Activated gamma-delta T cell (primary cell): Measurements from ENCODE around the gene MYBL2.

Source experiments
- DNase-seq: peaks from one replicate; lab custom pipeline; 2025; lab: John Stamatoyannopoulos, UW

Gene MYBL2

DNA sequence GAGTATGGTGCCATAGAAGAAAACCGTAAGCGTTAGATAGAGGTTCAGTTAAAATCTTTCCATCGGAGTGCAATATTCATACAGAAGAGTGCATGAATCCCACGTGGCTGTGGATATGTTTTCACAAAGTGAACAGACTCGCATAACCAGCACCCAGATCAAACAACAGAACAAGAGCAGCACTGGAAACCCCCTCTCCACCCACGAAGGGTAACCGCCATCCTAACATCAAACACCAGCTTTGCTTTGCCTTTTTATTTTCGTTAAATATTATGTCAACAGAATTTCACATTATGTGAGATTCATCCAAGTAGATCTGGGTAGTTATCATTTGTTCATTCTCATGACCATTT, 55.2 kb downstream of the MYBL2 start:
- DNase-seq = no peak

DNA sequence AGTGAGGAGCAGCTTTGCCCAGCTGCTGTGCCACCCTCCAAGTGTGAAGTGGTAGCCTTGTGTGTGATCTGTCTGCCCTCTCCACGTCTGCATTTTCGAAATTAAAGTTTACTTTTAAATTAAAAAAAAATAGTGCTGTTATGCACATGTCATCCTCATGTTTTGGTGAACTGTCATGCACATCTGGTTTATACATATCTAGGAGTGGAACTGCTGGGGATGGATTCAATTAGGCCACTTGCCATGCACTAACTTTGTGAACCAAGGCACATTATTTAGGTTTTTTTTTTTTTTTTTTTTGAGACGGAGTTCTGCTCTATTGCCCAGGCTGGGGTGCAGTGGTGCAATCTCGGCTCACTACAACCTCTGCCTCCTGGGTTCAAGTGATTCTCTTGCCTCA, 56.3 kb downstream of the MYBL2 start:
- DNase-seq = no peak

DNA sequence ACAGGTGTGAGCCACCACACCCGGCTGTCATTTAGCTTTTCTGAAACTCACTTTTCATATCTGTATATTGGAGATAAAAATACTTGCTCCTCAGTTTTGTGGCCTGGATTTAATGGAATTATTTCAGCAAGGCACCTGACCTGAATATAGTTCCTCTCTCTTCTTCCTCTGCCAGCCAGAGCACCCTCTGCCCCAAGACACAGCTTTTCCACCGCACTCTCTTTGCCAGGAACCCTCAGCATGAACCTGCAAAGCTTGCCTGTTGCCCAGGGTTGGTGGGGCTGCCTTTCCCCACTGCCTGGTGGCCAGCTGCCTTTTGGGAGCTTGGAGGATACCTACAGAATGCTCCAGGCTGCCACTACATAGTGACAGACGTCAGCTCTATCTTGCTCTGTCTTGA, 56.8 kb downstream of the MYBL2 start:
- no peak for DNase-seq

DNA sequence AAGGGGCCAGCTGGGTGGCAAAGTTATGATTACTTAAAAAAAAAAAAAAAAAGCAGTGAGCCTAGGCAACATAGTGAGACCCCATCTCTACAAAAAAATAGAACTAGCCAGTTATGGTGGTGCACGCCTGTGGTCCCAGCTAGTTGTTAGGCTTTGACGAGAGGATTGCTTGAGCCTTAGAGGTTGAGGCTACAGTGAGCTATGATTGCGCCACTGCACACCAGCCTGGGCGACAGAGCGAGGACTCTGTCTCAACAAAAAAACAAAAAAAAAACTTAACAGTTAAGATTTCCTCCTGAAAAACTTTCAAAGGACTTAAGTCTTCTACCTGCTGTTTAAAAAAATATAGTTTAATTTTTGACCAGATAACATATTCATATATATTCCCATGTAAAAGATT, 57.5 kb downstream of the MYBL2 start:
- no peak for DNase-seq

GRCh38 chr20:43725666-43726065, 58.8 kb downstream of the MYBL2 start:
- no peak for DNase-seq

DNA sequence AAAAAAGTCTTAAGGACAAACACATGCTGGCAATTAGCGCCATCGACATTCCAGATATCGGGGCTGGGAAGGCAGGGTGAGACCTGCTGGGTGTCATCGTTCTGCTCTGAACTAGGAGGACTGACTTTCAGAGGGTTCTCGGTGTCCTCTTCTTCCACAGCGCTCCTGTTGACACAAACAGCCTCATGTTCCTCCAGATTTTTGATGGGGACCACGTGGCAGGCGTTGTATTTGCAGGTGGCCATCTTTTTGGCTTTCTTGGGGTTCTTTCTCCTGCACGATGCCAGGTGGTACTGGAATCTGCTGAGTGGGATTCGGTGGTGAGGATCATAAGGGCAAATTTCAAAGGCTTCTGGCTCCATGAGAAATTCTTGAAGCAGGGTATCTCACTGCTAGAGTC, 59.4 kb downstream of the MYBL2 start:
- no peak for DNase-seq

- DNase-seq = no peak
Measured at GRCh38 chr20:43726811-43727338, 60.0 kb downstream of the MYBL2 start, which contains the start of gene GTSF1L. GTSF1L (minus strand) TSS chr20:43727002; CDS start chr20:43726694, 308 bp downstream.

DNA sequence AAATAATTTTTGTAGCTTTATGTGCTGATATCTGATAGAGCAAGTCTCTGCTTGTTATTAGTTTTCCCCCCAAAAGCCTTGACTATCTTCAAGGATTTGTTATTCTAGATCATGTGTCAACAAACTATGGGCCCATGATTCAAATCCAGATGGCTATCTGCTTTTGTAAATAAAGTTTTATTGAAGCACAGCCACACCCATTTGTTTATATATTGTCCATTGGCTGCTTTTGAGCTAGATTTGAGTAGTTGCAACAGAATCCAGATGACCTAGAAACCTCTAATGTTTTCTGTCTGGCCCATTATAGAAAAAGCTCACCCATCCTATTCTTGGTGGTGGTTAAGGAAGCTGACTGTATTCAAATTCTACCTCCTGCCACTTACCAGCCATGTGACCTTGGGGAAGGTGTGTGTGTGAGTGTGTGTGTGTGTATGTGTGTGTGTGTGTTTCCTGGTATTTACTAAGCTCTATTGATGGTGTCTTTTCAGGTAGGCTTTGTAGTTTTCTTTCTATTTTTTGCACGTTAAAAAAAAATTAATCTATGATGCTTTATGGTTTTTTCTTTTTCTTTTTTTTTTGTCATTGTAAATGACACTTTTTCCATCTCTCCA, 61.2 kb downstream of the MYBL2 start:
- no peak for DNase-seq

GRCh38 chr20:43728686-43729255, 61.9 kb downstream of the MYBL2 start:
- no peak for DNase-seq

GRCh38 chr20:43731469-43731868, 64.6 kb downstream of the MYBL2 start:
- DNase-seq = no peak

DNA sequence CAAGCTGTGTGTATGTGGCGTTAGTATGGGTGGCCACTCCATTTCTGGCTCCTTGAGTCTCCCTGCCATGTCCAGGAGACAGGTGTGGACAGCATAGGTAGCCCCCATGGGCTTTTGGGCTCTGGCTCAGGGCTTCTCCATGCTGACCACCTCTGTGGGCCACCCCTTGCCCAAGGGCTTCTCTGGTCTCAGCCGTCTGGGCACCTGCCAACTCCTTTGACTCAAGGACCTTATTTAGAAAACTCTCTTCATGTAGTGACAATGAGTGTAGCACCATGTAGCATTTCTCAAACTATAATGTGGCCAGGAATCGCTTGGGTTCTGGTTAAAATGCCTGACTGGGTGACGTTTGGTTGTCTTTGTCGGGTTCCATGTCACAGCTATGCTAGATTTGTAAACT, 65.0 kb downstream of the MYBL2 start:
- no peak for DNase-seq

GRCh38 chr20:43736588-43737158, 69.8 kb downstream of the MYBL2 start:
- no peak for DNase-seq

- DNase-seq = no peak
Measured at GRCh38 chr20:43737925-43738324, 71.0 kb downstream of the MYBL2 start.

DNA sequence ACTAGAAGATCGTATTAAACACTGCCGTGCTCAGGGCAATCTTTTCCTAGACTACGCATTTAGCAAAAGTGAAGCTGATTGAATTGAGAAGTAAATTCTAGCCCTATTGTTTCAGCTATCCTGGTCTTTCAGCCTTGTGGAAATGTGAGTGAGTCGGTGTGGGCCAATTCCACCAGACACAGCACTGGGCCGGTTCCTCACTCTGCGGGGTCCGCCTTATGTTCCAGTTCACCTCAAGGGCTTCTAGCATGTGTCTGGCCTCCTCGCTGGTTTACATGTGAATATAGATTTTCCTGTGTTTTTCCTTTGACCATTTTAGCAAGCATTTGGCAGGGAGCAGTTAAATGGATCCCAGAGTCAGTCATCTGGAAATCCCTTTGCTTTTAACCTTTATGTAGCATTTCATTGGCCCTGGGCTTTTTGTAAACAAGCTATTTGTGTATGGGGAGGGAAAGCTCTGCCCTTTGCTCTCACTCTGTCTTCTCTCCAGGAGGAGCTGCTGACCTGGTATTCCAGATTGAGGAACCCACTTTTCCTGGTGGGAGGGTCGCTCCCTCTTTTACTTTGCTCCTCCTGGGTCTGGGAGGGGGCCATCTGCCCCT, 72.3 kb downstream of the MYBL2 start:
- DNase-seq = no peak

DNA sequence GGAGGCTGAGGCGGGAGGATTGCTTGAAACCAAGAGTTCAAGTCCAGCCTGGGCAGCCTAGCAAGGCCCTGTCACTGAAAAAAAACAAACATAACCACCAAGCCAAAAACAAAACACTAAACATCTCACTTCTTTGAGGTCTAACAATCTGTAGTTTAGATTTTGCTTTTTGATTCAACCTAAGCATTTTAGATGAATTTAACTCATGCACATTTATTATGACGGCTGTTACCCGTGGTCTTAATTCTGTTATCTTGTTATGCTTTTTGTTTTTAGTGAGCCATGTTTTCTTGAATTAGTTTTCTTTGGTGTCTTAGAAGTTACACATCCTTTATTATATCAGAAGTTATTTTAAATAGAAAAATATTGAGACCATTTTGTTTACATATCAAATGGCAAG, 73.7 kb downstream of the MYBL2 start:
- no peak for DNase-seq

DNA sequence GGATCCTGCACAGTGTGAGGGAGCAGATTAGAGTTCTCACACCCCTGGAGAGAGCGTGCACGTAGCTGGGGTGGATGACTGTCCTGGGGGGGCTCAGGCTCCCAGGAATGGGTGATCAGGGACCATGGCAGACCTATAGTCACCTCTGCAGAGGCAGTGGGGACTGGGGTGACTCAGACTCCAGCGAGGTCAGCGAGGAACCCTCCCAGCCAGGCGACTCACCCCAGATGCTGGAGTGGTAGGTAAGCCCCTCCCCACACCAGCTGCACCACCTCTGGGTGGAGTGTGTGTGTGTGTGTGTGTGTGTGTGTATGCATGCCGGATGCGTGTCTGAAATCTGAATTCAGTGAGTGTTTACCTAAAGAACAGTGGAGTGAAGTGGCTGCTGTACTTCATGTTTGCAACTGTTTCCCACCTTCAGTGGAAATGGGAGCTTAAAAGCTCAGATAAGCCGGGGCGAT, 77.3 kb downstream of the MYBL2 start:
- DNase-seq = no peak

DNA sequence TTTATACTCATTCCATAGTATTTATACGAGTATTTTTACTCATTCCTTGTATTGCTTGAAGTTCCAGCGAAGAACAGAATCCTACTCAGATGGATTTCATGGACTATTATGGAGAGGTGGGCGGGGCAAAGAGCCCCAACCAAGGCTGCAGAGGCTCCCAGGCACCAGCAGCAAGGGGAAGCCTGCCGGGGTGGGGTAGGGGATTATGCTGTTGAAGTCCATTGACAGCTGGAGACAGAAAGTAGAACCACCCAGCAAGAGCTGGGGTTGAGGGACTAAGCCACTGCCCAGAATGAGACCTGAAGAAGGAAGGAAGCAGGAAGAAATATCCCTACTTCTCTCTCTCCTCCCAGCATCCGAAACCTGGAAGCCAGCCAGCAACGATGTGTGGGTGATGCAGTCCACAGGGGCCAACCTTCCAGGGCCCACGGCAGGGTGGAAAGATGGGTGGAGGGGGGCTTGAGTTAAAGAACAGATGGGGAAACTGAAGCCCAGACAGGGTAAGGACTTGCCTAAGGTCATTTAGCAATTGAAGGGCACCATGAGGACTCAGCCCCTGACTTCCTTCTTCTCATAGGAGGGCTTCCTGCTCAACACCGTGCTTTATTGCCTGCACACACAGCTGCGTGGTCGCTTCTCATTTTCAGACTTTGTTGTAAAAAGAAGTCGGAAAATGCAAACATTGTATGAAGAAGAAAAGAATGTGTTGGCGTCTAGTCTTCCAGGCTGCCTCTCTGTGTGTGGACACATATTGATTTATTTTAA, 78.2 kb downstream of the MYBL2 start:
- no peak for DNase-seq

DNA sequence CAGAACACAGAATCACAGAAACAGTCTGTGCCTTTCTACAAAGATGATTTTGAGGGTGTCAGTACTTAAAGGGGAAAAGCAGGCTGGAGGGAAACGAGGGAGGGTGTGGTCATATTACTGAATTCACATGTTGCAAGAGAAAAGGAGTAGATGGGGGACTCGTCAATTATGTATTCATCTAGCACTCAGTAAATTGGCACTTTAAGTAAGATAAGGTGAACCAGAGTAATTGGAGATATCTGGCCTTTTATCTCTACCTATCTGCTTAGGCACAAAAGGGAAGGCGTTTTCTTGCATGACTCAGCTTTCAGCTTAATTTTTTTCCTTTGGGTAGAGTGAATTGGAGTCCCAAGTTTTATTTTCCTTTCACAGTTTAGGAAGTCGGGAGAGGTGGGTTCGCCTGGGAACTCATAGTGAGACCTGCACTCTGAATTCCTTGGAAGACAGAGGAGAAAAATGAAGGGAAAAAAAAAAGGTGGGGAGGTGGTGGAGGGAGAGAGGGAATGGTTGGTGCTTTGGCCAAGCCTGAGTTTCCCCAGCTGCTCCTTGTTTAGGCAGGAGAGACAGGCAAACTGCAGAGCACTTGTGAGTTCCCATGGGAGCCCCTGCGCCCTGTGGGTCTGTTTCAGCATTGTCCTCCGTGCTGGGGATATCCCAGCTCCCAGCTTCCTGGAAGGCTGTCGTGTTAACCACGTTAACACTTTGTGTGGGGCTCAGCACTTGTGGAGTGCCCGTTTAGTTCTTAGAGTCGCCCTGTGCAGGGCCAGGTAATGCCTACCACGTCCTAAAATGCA, 79.6 kb downstream of the MYBL2 start:
- no peak for DNase-seq

DNA sequence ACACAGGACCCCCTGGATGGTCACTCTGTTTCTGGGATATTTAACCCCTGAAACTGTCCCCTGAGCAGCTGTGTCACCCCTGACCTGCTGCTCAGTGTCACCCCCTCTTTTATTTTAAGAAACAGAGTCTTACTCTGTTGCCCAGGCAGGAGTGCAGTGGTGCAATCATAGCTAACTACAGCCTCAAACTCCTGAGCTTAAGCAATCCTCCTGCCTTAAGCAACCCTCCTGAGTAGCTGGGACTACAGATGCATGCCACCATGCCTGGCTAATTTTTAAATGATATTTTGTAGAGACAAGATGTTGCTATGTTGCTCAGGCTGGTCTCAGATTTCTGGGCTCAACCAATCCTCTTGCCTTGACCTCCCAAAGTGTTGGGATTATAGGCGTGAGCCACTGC, 81.4 kb downstream of the MYBL2 start:
- DNase-seq = no peak

DNA sequence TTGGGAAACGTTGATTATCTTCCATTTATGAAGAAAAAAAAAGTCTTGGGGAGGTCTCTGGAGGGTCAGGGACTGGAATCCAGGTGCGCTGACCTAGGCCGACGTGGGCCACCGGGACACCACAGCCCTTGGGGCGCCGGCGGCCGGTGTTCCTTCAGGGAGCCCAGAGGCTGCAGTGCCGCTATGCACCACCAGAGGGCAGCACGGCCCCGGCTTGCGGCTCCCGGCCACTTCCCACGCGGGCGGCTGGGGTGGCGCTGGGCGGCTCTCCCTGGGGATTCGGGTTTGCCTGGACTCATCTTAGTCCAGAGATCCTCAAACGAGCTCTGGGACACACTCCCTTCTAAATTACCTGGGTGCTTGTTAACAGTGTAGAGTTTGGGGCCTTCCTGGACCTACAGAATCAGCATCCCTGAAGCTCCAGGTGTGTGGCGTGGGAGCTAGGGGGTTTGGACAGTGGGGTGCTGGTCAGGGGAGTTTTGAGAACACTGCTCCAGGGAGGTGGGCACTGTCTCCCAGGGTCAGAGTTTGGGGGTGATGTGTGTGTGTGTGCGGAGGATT, 82.9 kb downstream of the MYBL2 start:
- DNase-seq = peak; percentile 66

GRCh38 chr20:43750774-43751166, 83.9 kb downstream of the MYBL2 start:
- DNase-seq = no peak
